ENCODE results near the gene SLC38A3. TPM values are rescaled to one million over a fixed set of nuclear protein-coding genes. Genes with fewer than 3 reads are reported as not detected.
"Not testable (repeated sequence)": the region's sequence is repeated elsewhere in the genome, so short reads cannot be mapped to it uniquely, and the experiment has no call there.

Gene SLC38A3
- total RNA-seq, 1 donor from 2014 or later, result 2.0 TPM

GRCh38 chr3:50210510-50211367 lies 5.7 kb downstream of the SLC38A3 start:
- intact Hi-C loops (cut with DNase I), result no loop called here
- no peak for DNase-seq (ENCODE audit: extremely low spot score in 2 of 2)

DNA sequence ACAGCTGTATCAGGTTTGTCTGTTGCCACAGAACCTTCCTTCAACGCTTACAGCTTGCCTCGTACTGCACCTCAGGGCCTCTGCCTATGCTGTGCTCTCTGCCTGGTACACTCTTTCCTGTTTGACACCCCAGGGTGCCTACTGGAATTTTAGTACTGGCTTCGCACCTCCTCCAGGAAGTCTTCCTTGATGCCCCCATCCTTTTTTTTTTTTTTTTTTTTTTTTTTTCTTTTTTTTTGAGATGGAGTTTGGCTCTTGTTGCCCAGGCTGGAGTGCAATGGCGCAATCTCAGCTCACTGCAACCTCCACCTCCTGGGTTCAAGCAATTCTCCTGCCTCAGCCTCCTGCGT lies 6.3 kb downstream of the SLC38A3 start:
- H3K27ac ChIP-seq; H3K27me3 ChIP-seq; H3K4me3 ChIP-seq; H3K36me3 ChIP-seq; DNase-seq (ENCODE audit: extremely low spot score in 2 of 2); H3K4me1 ChIP-seq; H3K9me3 ChIP-seq; intact Hi-C loops (cut with DNase I): not testable (repeated sequence)

More at GRCh38 chr3:50210510-50211367, 5.7 kb downstream of the SLC38A3 start:
- no peak overlapping the region for H3K4me3 ChIP-seq
- no peaks in the 10 kb centered on the region for H3K36me3 ChIP-seq
- peaks cover 2% of the 10 kb centered on the region for H3K4me1 ChIP-seq
- H3K9me3 ChIP-seq, result no peaks in the 10 kb centered on the region
- H3K27ac ChIP-seq, result no peak overlapping the region
- H3K27me3 ChIP-seq, result no peaks in the 10 kb centered on the region
- no peak for TF ChIP-seq POLR2A (IDR thresholded peaks at IDR 0.05)
- TF ChIP-seq POLR2AphosphoS5 (IDR thresholded peaks at IDR 0.05; ENCODE audit: insufficient read depth in 1 of 2, low read depth in 1 of 2), result no peak
- TF ChIP-seq CTCF (IDR thresholded peaks at IDR 0.05), result no peak

GRCh38 chr3:50211930-50212329 lies 6.9 kb downstream of the SLC38A3 start:
- Histone ChIP-seq H3K9me3 (no peaks in the 10 kb centered on the region), H3K4me3 (no peak overlapping the region), H3K27ac (no peak overlapping the region), H3K27me3 (no peaks in the 10 kb centered on the region), H3K36me3 (no peaks in the 10 kb centered on the region), H3K4me1 (no peaks in the 10 kb centered on the region)
- intact Hi-C loops (cut with DNase I), result no loop called here
- no peak for TF ChIP-seq POLR2A (IDR thresholded peaks at IDR 0.05)
- TF ChIP-seq POLR2AphosphoS5 (IDR thresholded peaks at IDR 0.05; ENCODE audit: insufficient read depth in 1 of 2, low read depth in 1 of 2), result no peak
- no peak for TF ChIP-seq CTCF (IDR thresholded peaks at IDR 0.05)
- no peak for DNase-seq (ENCODE audit: extremely low spot score in 2 of 2)

- Histone ChIP-seq H3K27me3 (no peaks in the 10 kb centered on the region), H3K4me1 (no peaks in the 10 kb centered on the region), H3K27ac (no peak overlapping the region), H3K36me3 (no peaks in the 10 kb centered on the region), H3K4me3 (no peak overlapping the region), H3K9me3 (no peaks in the 10 kb centered on the region)
- intact Hi-C loops (cut with DNase I), result no loop called here
- TF ChIP-seq POLR2A (IDR thresholded peaks at IDR 0.05) (no peak), CTCF (IDR thresholded peaks at IDR 0.05) (no peak), POLR2AphosphoS5 (IDR thresholded peaks at IDR 0.05; ENCODE audit: insufficient read depth in 1 of 2, low read depth in 1 of 2) (no peak)
- no peak for DNase-seq (ENCODE audit: extremely low spot score in 2 of 2)
Observed at GRCh38 chr3:50212502-50212901, 7.4 kb downstream of the SLC38A3 start.

DNA sequence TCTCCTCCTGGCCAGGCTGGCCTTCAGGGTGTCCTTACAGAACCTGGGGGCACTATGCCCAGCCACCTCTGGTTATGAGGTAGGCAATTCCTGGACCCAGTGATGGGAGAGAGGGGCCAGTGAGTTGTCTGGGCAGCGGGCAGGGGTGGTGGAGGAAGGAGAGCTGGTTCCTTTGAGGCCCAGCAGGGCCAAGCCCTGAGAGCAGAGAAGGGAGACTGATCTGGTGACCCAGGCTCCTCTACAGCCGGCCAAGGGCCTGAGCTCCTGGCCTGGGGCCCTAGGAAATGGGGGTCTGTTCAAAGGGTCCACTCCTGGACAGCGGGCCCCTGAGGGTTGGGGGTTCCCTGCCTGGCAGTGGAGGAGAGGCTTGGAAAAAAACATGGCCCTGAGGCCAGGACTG lies 7.9 kb downstream of the SLC38A3 start:
- H3K4me3 ChIP-seq, result no peak overlapping the region
- H3K4me1 ChIP-seq, result no peaks in the 10 kb centered on the region
- DNase-seq (ENCODE audit: extremely low spot score in 2 of 2), result no peak
- no peaks in the 10 kb centered on the region for H3K36me3 ChIP-seq
- TF ChIP-seq CTCF (IDR thresholded peaks at IDR 0.05) (no peak), POLR2AphosphoS5 (IDR thresholded peaks at IDR 0.05; ENCODE audit: insufficient read depth in 1 of 2, low read depth in 1 of 2) (no peak), POLR2A (IDR thresholded peaks at IDR 0.05) (no peak)
- intact Hi-C loops (cut with DNase I), result no loop called here
- no peak overlapping the region for H3K27ac ChIP-seq
- H3K9me3 ChIP-seq, result no peaks in the 10 kb centered on the region
- H3K27me3 ChIP-seq, result no peaks in the 10 kb centered on the region
